T-helper 2 cell (primary cell): ENCODE data around the gene OR5AL1.
"Not testable (repeated sequence)": the region's sequence is repeated elsewhere in the genome, so short reads cannot be mapped to it uniquely, and the experiment has no call there.

ENCODE experiments used
- DNase-seq, 5 experiments: peaks; one replicate each; pipeline versions ENCODE4 v3.0.0 to v3.0.0-alpha.2; 2012 to 2022
- total RNA-seq, 2 donors: gene quantifications; one replicate each; lab custom pipeline; 2026; lab: John Stamatoyannopoulos, UW

The OR5AL1 gene
- 0 reads per million in 2 donors for total RNA-seq

DNA sequence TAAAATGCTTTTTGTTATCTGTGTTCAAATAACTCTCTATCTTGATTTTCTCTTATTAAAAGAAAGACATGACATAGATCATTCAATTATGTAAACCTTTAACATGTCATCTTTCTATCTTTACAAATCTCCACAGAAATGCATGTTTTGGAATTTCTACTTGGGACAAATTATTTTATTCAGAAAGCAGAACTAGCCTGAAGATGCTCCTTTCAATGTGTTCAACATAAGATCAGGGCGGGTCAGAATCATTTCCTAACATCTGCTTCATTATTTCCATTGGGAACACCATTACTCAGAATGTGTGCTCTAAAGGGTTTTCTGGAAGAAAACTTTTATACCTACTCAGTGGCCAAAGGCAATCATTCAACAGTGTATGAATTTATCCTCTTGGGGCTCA is at the start of gene OR5AL1:
Gene OR5AL1, plus strand, starts transcription at position 301 of the 400 bp plus-strand sequence.
- no peak for DNase-seq

DNA sequence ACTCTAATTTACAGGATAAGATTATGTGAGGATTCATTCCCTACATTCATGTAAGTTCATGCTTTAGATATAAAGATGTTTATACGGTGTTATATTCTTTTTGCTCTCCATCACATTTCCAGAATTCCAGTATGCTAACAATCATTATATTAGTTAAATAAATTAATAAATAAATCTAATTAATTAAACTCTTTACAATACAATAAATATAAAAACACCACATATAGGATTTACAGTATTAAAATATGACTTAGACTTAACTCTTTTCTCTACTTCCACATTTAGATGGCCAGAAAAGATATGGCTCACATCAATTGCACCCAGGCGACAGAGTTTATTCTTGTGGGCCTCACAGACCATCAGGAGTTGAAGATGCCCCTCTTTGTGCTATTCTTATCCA is 37.2 kb upstream of the OR5AL1 start, which contains the start of gene OR8U1:
Gene OR8U1, plus strand, starts transcription at position 301 of the 400 bp plus-strand sequence. Its CDS starts 0 bp downstream, at position 301.
- no peak for DNase-seq

DNA sequence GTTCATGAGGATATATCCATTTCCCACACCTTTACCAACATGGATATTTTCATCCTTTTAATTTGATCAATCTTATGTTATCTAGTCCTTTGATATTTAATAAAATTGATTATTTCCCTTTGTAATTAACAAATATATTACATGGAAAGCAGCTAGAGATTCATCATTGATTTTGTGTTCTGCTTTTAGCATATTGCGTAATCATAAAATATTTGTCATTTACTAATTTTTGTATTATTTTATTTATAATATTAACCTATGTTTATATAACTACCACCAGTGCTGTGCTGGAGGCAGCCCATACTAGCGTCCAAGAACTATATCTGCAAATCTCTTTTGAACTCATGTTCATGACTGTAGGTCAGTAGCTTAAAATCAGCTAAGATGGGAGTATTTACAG is 32.4 kb upstream of the OR5AL1 start:
- no peak for DNase-seq

DNA sequence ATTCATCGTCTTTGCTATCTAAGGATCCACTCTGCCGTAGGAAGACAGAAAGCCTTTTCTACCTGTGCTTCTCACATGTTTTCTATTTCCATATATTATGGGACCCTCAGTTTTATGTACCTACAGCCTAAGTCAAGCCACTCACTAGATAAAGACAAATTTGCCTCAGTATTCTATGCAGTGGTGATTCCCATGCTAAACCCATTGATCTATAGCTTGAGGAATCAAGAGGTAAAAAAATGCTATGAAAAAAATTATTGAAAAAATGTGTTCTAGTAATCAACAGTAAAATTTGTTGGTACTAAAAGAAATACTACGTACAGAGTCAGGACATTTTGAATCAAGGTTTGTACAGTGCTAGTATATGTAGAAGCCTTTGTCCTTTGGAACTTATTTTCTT is 18.1 kb upstream of the OR5AL1 start:
- no peak for DNase-seq

DNA sequence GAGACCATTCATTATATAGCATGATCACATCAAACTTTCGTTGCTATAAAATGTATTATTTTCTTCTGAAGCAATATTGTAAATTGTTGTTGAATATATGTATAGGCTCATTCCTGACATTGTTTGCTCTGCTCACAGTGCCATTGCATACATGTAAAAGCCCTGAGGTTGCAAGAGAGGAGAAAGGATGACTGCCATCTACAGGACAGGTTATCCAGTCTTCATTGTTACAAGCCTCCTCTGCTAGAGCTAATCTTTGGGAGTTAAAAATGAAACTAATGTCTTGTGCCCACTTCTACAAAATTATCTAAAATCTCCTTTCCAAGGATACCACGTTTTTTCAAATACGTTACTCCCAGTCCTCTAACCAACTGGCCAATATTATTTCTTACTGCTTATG is 16.4 kb upstream of the OR5AL1 start:
- no peak for DNase-seq

DNA sequence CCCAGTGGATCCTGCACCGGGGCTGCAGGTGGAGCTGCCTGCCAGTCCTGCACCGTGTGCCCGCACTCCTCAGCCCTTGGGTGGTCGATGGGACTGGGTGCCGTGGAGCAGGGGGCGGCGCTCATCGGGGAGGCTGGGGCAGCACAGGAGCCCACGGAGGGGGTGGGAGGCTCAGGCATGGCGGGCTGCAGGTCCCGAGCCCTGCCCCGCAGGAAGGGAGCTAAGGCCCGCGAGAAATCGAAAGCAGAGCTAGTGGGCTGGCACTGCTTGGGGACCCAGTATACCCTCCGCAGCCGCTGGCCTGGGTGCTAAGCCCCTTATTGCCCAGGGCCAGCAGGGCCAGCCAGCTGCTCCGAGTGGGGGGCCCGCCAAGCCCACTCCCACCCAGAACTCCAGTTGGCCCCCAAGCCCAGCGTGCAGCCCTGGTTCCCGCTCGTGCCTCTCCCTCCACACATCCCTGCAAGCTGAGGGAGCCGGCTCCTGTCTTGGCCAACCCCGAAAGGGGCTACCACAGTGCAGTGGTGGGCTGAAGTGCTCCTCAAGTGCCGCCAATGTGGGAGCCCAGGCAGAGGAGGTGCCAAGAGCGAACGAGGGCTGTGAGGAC is 10.5 kb upstream of the OR5AL1 start:
- DNase-seq, result not testable (repeated sequence)

DNA sequence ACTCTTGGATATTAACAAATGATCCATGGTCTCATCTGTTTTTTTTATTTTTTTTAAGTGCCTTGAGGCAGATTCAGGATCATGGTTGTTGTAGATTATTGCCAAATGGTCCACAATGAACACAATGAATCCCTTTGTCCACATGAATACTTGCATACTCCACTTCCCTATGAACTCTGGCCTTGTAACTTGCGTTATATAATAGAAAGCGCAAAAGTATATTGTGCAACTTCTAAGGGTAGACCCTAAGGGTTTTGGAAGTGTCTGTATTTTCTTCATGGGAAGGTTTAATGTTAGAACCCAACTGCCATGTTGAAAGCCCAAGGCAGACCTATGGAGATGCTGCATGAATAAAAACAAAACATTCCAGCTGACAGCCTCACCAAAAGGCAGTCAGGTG is 8.1 kb upstream of the OR5AL1 start:
- no peak for DNase-seq

DNA sequence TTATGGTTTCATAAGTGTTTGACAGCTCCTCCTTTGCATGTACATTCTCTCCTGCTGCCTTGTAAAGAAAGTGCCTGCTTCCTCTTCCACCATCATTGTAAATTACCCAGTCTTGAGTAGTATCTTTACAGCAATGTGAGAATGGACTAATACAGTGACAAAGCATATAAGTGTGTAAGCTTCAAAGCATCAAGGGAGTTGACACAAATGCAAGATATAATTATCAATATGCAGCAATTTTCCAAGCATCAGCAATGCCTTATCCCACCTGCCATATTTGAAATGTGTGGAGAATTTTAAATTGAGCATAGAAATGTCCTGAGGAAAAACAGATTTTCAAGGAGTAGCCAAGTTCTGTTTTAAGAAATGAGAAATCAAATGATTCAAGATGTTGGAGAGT is 1.7 kb upstream of the OR5AL1 start:
- DNase-seq, result no peak

DNA sequence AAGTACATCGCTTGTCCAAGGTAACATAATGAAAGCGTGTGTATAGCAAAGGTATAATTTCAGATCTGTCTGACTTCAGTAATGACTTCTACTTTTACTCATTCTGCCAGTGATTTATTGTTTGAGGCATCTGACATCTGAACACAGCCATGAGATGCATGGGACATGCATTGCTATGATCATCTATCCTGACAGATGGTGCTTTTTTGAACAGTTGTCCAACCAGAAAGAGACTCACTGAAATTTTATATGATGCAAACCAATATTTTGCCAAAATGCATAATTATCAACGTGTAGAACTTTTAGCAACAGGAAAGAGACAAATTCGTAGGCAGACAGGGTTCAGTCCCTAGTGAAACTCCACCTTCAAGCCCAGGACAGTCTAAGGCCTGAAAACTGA is 41.0 kb downstream of the OR5AL1 start:
- no peak for DNase-seq

DNA sequence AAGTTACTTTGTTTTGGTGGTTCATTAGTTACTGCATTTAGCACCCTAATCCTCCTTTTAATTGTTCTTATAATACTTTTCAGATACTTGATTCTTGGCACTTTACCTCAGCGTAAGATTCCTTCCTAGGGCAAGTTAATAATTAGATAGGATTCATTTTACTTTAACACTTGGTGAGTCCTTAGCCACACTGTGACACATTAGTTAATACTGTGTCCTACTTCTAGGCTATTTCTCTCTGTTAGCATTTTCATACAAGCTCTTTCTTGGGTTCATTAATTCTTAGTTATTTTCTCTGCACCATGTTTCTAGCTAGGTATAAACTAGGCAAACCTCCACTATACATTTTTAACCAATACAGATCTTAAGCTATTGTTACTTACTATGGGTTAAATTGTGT is 44.6 kb downstream of the OR5AL1 start:
- no peak for DNase-seq
